ENCODE measurements around the gene LBX2. TPM values are rescaled to one million over a fixed set of nuclear protein-coding genes. Genes with fewer than 3 reads are reported as not detected.
"Not testable (repeated sequence)": the region's sequence is repeated elsewhere in the genome, so short reads cannot be mapped to it uniquely, and the experiment has no call there.

LBX2 gene
- total RNA-seq, 2 experiments from 2014 or later: 0.36 to 0.51 TPM

DNA sequence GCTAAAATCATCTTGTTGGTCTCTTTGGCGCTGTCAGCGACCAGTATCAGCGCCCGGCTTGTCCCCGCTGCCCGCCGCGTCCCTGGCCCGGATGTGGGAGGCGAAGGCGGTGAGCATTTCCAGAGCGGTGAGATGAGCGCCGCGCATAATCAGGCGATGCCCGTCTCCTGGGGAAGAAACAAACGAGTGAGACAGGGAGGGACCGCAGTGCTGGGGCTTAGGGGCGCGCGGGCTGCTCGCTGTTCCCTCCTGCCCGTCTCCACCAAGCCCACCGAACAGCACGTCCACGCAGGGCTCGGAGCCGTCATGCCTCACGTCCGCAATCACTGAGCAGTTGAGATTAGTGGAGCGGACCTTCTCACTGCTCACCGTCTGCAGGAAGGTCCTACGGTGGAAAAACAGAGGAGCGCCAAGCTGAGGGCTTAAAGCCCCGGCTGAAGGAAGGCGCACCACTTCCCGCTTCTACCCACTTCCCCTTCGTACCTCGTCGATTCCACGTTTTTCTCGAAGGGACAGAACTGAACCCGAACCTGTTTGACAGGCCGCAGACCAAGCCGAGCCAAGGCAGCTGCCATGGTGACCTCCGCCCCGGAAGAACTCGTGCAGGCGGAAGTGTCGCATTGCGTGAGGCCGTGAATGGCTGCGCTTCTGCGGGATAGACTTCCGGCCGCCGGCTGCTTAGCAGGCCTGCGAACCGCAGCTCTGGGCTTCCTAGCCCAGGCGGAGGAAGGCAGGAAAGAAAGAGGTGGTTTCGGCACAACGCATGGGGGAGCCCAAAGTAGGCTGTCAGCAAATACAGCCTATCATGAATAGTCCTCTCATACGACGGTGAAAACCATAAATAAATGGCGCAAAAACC lies 27.1 kb downstream of the LBX2 start, which contains the start of gene MRPL53:
Gene MRPL53, minus strand, starts transcription at position 595 of the 859 bp plus-strand sequence. Its CDS starts 20 bp downstream, at position 575.
- CTCF ChIA-PET: interaction anchor here (0.7 to 4.0 kb wide), 3 partner anchors 9 to 61 kb away, joined by 3 to 34 read pairs (median 7); partner anchors contain the start of genes AUP1, CCDC142, HTRA2 and TTC31
- POLR2A ChIA-PET: interaction anchor here (1.0 to 2.6 kb wide), 5 partner anchors 10 to 57 kb away, joined by 3 to 13 read pairs (median 7); partner anchors contain the start of genes AUP1, CCDC142, HTRA2 and WBP1

DNA sequence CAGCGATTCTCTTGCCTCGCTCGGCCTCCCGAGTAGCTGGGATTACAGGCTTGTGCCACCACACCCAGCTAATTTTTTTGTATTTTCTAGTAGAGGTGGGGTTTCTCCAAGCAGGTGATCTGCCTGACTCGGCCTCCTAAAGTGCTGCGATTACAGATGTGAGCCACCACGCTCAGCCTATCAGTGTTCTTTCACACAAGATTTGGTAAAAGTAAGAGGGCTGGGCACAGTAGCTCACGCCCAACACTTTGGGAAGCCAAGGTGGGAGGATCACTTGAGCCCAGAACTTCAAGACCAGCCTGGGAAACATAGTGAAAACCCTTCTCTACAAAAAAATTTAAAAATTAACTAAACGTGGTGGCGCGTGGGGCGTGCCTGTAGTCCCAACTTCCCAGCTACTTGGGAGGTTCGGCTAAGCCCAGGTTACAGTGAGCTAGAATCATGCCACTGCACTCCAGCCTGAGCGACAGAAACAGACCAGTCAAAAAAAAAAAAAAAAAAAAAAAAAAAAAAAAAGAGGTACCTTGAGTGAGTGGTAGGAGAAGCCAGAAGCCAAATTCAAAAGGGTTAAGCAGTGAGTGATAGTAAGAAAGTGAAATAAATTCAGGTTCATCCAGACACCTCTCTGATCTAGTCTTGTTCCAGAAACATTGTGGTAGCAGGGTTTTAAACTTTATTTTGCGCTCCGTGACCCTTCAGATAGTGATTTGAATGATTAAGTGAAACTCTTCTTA lies 27.9 kb downstream of the LBX2 start:
- ChIA-PET POLR2A (interaction anchor here (0.7 to 2.6 kb wide), 3 partner anchors 13 to 107 kb away, joined by 7 to 13 read pairs (median 7); partner anchors contain the start of gene WBP1), CTCF (interaction anchor here (0.6 to 4.0 kb wide), 3 partner anchors 10 to 79 kb away, joined by 3 to 34 read pairs (median 3); partner anchors contain the start of genes CCDC142 and TTC31)

DNA sequence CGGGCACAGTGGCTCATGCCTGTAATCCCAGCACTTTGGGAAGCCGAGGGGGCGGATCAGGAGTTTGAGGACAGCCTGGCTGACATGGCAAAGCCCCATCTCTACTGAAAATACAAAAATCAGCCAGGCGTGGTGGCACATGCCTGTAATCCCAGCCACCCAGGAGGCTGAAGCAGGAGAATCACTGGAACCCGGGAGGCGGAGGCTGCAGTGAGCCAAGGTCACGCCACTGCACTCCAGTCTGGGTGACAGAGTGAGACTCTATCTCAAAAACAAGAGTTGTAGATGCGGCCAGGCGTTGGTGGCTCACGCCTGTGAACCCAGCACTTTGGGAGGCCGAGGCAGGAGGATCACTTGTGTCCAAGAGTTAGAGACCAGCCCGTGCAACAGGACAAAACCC lies 28.7 kb downstream of the LBX2 start:
- ChIA-PET POLR2A (interaction anchor here (0.6 kb wide), 1 partner anchor 19 kb away, joined by 5 read pairs; no protein-coding TSS in a partner anchor), CTCF (interaction anchor here (0.6 to 4.0 kb wide), 3 partner anchors 11 to 78 kb away, joined by 3 to 34 read pairs (median 3); partner anchors contain the start of genes CCDC142 and TTC31)

DNA sequence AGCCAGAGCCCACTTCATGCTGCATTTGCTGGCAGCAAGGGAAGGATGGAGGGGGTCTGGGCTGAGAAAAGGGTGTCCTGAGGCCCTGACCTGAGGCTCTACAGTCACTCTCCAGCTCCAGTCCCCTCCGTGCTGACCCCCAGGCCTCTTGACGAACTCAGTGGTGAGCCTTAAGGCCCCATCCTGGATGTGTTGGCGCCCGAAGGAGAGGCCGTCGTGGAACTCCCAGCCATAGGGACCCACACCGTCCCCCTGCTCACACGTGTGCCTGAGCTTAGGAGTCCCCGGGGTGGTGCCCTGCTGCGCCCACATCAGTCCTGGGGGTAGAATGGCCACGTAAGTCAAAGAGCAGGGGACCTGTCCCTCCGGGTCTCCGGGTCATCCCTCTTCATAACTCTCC lies 35.0 kb downstream of the LBX2 start:
- ChIA-PET CTCF (interaction anchor here (1.2 kb wide), 1 partner anchor 90 kb away, joined by 6 read pairs; the partner anchor contains the start of gene LOXL3), POLR2A (interaction anchor here (1.6 kb wide), 1 partner anchor 18 kb away, joined by 3 read pairs; the partner anchor contains the start of gene CCDC142)

DNA sequence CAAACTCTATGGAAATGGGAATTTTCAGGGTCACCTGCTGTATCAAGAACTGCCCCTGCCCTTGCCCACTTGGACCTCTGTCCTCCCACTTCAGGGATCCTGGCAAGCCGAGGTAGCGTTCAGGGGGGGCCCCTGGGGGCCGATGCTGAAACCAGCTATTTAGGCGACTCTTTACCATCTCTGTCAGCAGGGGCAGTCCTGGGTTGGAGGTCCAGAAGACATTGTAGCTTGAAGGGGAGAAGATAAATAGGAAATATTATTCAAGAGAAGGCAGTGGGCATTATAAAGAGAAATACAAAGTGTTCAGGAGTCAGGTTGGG lies 36.7 kb downstream of the LBX2 start:
- ChIA-PET POLR2A (no interaction called here), CTCF (no interaction called here)

DNA sequence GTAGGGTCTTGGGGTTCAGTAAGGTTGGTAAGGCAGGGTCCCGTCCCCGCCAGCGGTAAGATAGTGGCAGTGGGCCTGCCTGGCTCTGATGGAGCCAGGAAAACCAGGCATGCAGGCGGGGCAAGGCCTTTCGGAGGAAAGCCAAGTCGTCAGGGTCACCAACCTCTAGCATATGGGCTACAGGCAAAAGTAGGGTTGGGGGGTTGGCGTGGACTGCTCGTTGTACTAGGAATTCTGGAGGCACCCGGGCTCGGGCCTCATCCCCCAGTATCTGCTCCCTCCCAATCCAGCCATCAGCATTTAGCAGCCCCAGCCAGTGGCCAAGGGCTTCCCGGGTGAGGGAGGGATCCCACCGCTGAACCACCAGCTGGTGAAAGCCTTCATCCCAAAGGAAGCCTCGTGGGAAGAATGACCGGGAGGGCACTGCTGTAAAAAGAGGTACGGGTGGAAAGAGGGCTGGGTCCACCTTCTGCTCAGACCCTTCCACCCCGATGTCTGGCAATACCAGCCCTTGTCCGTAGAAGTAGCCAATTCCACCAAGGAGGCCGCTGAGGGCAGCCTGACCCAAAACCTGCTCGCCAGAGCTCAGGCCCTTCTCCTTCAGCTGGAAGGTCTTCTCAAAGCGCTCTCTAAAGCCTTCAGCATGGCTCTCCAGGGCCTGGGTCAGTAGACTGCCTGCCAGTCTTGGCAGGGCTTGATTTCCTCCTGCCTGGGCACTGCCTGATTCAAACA lies 37.2 kb downstream of the LBX2 start:
- ChIA-PET POLR2A (interaction anchor here (0.5 kb wide), 1 partner anchor 283 kb away, joined by 4 read pairs; no protein-coding TSS in a partner anchor), CTCF (no interaction called here)

DNA sequence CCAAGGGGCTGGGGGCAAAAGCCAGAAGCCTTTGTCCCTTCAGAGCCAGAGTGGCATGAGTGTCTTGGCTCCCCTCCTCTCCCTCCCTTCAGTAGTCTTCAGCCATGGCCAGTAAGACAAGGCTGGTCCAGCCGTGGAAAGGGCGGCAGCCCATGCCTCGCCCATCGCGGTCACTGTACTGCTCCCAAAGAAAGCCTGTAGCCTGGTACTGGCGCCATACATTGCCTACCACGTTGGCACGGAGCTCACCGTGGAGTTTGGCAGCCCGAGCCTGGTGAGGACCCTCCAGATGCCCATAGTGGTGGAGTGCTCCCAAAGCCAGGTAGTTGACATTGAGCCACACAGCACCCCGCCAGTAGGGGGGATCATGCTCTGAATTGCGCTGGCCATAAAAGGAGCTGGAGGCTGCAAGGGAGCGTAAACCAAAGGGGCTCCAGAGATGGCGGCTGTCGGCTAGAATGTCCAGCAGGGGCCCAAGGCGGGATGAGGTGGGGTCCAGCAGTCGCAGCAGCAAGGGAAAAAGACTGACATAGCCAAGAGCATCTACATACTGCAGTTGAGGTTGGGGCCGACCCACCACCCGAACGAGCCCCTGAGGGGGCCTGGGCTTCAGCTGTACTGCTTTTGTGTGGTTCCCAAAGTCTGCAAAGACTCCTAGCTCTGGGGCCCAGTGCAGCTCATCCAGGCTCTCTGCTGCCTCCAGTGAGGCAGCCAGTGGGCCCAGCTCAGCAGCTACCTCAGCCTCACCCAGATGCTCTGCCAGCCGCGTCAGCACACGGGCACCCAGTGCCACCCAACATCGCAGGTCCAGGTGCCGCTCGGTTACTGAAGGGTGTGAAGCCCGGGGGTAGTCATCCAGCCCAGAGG lies 38.0 kb downstream of the LBX2 start:
- CTCF ChIA-PET: interaction anchor here (0.8 kb wide), 1 partner anchor 27 kb away, joined by 3 read pairs; no protein-coding TSS in a partner anchor
- POLR2A ChIA-PET: interaction anchor here (0.5 kb wide), 1 partner anchor 282 kb away, joined by 4 read pairs; no protein-coding TSS in a partner anchor

DNA sequence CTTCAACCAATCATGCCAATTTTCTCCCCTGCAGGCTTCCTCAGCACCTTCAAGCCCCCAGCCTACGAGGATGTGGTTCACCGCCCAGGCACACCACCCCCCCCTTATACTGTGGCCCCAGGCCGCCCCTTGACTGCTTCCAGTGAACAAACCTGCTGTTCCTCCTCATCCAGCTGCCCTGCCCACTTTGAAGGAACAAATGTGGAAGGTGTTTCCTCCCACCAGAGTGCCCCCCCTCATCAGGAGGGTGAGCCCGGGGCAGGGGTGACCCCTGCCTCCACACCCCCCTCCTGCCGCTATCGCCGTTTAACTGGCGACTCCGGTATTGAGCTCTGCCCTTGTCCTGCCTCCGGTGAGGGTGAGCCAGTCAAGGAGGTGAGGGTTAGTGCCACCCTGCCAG lies 39.2 kb downstream of the LBX2 start:
- POLR2A ChIA-PET: not testable (repeated sequence)

DNA sequence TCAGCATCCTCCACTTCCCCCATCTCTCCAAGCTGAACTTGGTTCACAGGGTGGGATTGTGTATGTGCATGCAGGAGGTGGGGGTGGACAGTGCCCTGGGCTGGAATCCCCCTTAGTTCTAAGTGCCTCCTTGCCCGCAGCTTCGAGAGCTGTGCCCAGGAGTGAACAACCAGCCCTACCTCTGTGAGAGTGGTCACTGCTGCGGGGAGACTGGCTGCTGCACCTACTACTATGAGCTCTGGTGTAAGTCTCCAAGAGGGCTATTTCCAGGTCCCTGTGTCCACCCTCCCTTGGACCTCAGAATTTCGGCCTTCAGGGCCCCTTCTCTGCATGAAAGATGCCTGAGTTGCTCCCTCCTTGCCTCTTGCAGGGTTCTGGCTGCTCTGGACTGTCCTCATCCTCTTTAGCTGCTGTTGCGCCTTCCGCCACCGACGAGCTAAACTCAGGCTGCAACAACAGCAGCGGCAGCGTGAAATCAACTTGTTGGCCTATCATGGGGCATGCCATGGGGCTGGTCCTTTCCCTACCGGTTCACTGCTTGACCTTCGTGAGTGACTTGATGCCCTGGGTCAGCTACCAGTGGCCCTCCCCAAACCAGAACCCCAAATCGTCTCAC lies 39.8 kb downstream of the LBX2 start:
- CTCF ChIA-PET: interaction anchor here (1.4 to 4.0 kb wide), 3 partner anchors 16 to 69 kb away, joined by 3 to 24 read pairs (median 4); partner anchors contain the start of genes AUP1, CCDC142 and TTC31

More for the DNA sequence above, 39.2 kb downstream of the LBX2 start:
- CTCF ChIA-PET: interaction anchor here (1.6 to 4.0 kb wide), 2 partner anchors 22 to 69 kb away, joined by 4 to 24 read pairs; partner anchors contain the start of genes AUP1, CCDC142 and TTC31

DNA sequence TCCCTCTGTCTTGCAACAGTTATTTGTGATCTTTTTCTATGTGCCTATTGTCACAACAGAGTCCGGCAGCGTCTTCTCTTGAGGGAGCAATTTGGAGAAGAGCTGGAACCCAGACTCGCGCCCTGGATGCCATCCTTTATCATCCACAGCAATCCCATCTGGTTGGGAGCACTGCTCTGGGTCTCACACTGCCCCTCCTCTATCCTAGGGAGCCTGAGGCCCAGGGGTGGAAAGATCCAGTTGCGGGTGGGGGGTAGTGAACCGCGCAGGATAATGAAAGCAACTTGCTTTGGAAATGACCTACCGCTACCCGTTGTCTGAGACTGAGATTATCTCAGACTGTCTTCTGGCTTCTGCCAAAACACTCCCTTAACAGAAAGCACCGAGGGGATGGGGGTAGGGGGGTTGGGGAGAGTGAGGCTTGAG lies 40.5 kb downstream of the LBX2 start:
- CTCF ChIA-PET: interaction anchor here (1.4 to 4.0 kb wide), 3 partner anchors 17 to 70 kb away, joined by 3 to 24 read pairs (median 4); partner anchors contain the start of genes AUP1, CCDC142 and TTC31
- POLR2A ChIA-PET: interaction anchor here (1.1 to 1.8 kb wide), 6 partner anchors 13 to 72 kb away, joined by 3 to 13 read pairs (median 4); partner anchors contain the start of genes AUP1, C2orf81, HTRA2 and MRPL53

More for the DNA sequence above, 39.8 kb downstream of the LBX2 start:
- POLR2A ChIA-PET: interaction anchor here (1.5 to 1.8 kb wide), 2 partner anchors 13 to 22 kb away, joined by 4 to 13 read pairs; partner anchors contain the start of gene MRPL53

DNA sequence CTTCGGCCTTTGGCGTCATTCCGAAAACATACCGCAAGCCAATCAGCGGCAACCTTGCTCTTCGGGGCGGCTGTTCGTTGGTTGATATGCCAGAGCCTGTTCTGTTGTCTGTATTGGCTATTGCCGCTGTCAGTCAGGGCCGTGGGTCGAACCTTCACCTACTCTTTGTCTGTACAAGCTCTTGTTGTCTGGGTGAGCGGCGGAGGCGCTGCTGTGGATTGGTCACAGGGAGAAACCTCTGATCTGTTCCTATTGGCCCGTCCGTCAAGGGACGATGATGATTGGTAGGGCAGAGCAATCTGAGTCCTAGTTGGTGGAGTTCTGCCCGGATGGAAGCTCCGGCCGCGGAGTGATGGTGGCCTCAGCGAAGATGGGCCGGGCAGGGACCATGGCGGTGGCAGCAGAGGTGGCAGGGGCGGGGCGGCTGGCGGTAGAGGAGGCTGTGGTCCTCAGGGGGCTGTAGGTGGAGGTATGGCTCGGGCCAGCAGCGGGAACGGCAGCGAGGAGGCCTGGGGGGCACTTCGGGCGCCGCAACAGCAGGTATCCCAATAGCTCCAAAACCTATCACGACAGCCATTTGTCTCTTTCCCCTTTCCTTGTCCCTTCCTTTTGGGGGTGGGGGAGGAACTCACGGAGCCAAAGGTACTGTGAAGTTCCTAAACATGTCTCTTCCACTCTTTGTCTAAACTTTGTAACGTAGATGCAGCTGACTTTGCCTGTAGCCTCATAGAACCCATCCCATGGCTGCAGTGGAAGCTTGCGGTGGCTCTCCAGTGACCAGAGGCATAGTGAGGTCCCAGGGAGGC lies 41.1 kb downstream of the LBX2 start, which contains the start of gene WBP1:
Gene WBP1, plus strand, starts transcription at position 307 of the 806 bp plus-strand sequence. Its CDS starts 165 bp downstream, at position 472.
- ChIA-PET CTCF (interaction anchor here (1.4 to 4.0 kb wide), 2 partner anchors 17 to 24 kb away, joined by 3 to 24 read pairs; partner anchors contain the start of genes CCDC142 and TTC31), POLR2A (interaction anchor here (1.1 to 1.8 kb wide), 6 partner anchors 14 to 73 kb away, joined by 3 to 13 read pairs (median 4); partner anchors contain the start of genes AUP1, C2orf81, HTRA2 and MRPL53)

DNA sequence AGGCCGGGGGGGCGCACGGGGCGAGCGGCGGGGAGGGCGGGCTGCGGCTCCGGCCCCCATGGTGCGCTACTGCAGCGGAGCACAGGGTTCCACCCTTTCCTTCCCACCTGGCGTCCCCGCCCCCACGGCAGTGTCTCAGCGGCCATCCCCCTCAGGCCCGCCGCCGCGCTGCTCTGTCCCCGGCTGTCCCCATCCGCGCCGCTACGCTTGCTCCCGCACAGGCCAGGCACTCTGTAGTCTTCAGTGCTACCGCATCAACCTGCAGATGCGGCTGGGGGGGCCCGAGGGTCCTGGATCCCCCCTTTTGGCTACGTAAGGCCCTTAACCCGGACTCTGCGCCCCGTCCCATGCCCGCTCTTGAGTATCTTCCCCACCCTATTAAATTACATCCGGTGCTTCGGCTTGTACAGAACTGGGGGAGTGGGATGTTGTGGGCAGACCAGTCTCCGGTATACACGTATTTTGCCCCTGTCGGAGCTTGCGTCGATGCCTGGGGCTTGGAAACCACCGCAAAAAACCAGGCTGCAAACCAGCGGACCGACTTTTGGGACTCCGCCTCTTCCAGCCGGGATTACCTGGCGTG lies 41.8 kb downstream of the LBX2 start:
- POLR2A ChIA-PET: interaction anchor here (0.7 to 1.8 kb wide), 6 partner anchors 14 to 73 kb away, joined by 4 to 13 read pairs (median 6); partner anchors contain the start of genes AUP1, C2orf81, HTRA2 and MRPL53

DNA sequence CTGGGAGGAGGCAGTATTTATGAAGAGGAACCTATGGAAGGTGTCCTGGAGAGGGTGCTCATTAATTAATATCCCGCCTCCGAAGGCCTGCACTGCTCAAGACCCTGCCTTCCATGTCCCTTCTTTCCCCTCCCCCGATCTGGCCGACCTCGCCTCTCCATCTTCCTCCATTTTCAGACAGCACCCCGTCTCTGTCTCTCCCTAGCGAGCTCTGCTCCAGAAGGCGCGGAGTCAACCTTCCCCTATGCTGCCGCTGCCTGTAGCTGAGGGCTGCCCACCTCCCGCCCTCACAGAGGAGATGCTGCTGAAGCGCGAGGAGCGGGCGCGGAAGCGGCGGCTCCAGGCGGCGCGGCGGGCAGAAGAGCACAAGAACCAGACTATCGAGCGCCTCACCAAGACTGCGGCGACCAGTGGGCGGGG lies 42.3 kb downstream of the LBX2 start:
- ChIA-PET POLR2A (interaction anchor here (0.7 to 0.8 kb wide), 2 partner anchors 14 to 72 kb away, joined by 7 read pairs; partner anchors contain the start of genes AUP1 and HTRA2), CTCF (interaction anchor here (0.5 to 4.0 kb wide), 4 partner anchors 25 to 514 kb away, joined by 3 to 24 read pairs (median 4); partner anchors contain the start of genes CCDC142, HTRA2 and TTC31)

More for the DNA sequence above, 41.8 kb downstream of the LBX2 start:
- CTCF ChIA-PET: interaction anchor here (4.0 kb wide), 1 partner anchor 25 kb away, joined by 24 read pairs; the partner anchor contains the start of genes CCDC142 and TTC31

DNA sequence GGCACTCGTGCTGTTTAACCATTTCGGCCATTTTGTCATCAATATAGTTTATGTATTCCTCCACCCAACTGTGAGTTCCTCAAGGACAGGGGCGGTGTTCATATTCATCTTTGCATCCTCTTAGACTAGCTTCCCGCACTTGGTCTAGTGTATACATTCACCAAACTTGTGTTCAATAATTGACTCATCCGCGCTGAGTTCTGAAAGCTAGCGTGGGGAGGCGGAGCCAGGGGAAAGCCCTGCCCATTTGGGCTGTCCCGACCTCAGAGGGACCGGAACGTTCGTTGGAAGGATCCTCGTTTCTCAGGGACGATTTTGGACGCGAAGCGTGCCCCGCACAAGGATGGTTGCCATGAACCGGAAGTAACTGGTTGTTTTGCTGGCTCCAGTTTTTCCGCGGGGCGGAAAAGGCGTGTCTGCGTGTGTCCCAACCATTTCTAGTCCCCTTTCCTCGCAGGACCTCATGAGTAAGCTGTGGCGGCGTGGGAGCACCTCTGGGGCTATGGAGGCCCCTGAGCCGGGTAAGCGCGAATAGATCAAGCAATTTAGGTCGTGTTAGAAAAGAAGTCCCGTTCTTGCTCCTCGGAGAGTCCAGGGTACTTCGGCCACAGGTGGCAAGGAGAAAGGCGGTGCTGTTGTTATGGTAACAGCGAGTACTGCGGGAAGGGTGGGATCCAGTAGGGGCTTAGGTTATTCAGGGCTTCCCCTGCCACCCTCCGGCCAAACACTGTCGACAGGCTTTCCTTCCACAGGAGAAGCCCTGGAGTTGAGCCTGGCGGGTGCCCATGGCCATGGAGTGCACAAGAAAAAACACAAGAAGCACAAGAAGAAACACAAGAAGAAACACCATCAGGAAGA lies 44.5 kb downstream of the LBX2 start, which contains the start of gene INO80B:
Gene INO80B, plus strand, starts transcription at position 434 of the 858 bp plus-strand sequence. Its CDS starts 30 bp downstream, at position 464.
- POLR2A ChIA-PET: interaction anchor here (1.0 to 1.3 kb wide), 3 partner anchors 28 to 249 kb away, joined by 3 to 8 read pairs (median 4); partner anchors contain the start of genes CCDC142 and TTC31
- CTCF ChIA-PET: interaction anchor here (0.8 to 2.7 kb wide), 2 partner anchors 11 to 28 kb away, joined by 4 to 19 read pairs; partner anchors contain the start of genes CCDC142 and TTC31

Measured in activated CD8-positive, alpha-beta memory T cell treated with anti-CD3 and anti-CD28 coated beads for 36 hours (primary cell).